ENCODE measurements around the gene PXDN.

Gene PXDN, protein sequence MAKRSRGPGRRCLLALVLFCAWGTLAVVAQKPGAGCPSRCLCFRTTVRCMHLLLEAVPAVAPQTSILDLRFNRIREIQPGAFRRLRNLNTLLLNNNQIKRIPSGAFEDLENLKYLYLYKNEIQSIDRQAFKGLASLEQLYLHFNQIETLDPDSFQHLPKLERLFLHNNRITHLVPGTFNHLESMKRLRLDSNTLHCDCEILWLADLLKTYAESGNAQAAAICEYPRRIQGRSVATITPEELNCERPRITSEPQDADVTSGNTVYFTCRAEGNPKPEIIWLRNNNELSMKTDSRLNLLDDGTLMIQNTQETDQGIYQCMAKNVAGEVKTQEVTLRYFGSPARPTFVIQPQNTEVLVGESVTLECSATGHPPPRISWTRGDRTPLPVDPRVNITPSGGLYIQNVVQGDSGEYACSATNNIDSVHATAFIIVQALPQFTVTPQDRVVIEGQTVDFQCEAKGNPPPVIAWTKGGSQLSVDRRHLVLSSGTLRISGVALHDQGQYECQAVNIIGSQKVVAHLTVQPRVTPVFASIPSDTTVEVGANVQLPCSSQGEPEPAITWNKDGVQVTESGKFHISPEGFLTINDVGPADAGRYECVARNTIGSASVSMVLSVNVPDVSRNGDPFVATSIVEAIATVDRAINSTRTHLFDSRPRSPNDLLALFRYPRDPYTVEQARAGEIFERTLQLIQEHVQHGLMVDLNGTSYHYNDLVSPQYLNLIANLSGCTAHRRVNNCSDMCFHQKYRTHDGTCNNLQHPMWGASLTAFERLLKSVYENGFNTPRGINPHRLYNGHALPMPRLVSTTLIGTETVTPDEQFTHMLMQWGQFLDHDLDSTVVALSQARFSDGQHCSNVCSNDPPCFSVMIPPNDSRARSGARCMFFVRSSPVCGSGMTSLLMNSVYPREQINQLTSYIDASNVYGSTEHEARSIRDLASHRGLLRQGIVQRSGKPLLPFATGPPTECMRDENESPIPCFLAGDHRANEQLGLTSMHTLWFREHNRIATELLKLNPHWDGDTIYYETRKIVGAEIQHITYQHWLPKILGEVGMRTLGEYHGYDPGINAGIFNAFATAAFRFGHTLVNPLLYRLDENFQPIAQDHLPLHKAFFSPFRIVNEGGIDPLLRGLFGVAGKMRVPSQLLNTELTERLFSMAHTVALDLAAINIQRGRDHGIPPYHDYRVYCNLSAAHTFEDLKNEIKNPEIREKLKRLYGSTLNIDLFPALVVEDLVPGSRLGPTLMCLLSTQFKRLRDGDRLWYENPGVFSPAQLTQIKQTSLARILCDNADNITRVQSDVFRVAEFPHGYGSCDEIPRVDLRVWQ (N-terminal part only)

GRCh38 chr2:1744446-1745170, at the start of gene PXDN:
Gene PXDN, minus strand, starts transcription at chr2:1744515. Its CDS starts 60 bp downstream, at chr2:1744455.
- TF ChIP-seq FOXP2 (optimal IDR thresholded peaks at IDR 0.05; ENCODE audit: control extremely low read depth, extremely low read length, insufficient read depth) (no peak), POLR2AphosphoS5 (IDR thresholded peaks at IDR 0.05; ENCODE audit: borderline replicate concordance, low read depth, low read length) (peak; percentile 81)
- Histone ChIP-seq H3K27ac (peak within 1 kb of the TSS; percentile 88), H3K36me3 (ENCODE audit: insufficient read depth, low read length) (peaks cover 17% of the 10 kb centered on the region), H3K9ac (ENCODE audit: insufficient read length) (peak within 1 kb of the TSS; percentile 86), H3K4me3 (peak within 1 kb of the TSS; percentile 90), H3K9me3 (ENCODE audit: low read depth, low read length) (no peaks in the 10 kb centered on the region)
- DNase-seq (ENCODE audit: low read depth, low spot score) = no peak

DNA sequence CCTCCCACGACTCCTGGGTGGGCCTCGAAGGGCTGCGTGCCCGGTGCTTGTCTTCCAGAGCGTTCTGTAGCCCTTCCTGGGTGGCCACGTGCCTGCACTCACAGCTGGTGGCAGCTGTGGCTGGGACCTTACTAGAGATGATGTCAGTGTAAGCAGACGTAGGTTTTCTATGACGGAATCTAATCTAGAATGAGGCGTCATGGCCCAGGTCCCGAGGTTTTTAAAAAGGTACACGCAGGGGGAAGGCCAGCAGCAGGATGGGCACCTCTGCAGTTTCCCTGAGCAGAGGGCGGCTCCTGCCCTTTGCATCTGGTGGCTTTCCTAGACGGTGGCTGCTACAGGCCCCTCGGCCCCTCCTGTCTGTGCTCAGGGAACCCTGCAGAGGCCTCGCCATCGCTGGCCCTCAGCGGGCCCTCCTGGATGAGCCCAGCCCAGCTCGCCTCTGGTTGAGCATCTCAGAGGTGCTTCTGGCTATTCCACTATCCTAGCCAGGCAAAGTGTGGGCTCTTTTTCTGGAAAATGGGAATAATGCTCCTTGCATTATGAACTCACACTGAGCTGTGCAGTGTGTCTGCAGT, 49.6 kb upstream of the PXDN start:
- Histone ChIP-seq H3K9me3 (ENCODE audit: low read depth, low read length) (peaks cover 5% of the 10 kb centered on the region; the same call in 1 of the 2 replicates), H3K27ac (no peak overlapping the region), H3K36me3 (ENCODE audit: insufficient read depth, low read length) (no peaks in the 10 kb centered on the region), H3K4me3 (no peak overlapping the region), H3K9ac (ENCODE audit: insufficient read length) (no peak overlapping the region)
- TF ChIP-seq POLR2AphosphoS5 (IDR thresholded peaks at IDR 0.05; ENCODE audit: borderline replicate concordance, low read depth, low read length) (no peak), FOXP2 (optimal IDR thresholded peaks at IDR 0.05; ENCODE audit: control extremely low read depth, extremely low read length, insufficient read depth) (no peak), EZH2 (IDR thresholded peaks at IDR 0.05) (no peak)
- no peak for DNase-seq (ENCODE audit: low read depth, low spot score)

DNA sequence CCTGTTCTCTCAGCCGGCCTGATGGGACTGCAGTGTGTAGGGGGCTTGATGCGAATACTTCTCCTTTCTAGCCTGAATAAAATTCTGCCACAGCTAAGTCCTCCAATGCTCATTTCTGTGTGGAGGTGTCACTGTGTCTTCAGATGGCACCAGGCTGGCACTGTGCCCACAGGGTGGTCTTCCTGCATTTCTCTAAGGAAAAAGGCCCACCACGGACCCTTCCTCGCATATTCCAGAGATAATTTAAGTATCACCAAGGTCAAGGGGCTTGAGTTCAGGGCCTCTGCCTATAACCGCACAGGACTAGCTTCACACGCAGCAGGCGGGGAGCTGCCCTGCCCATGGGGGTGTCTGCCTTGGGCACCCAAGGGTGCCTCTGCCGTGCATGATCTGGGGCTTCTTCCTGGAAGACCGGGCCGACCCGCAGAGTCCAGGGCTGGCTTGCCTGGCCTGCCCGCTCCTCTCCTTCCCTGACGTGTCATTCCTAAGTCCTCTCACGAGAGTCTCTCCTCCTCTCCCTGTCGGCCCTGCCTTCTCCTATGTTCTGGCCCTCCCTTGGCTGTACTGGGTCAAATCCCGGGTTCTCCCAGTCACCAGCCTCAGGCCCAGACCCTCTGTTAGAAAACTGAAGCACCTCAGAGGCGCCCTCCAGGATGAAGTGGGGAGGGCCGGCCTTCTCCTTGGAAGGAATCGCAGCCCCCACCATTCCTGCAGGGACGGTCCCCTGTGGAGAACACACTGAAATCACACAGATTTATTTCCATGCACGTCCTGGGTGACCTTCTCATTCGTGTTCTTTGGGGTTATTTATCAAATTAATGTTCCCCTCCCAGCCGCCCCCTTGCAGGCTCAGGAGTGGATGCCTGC, 48.9 kb upstream of the PXDN start:
- no peak overlapping the region for H3K4me3 ChIP-seq
- no peak for DNase-seq (ENCODE audit: low read depth, low spot score)
- peaks cover 5% of the 10 kb centered on the region; the same call in 1 of the 2 replicates for H3K9me3 ChIP-seq (ENCODE audit: low read depth, low read length)
- no peaks in the 10 kb centered on the region for H3K36me3 ChIP-seq (ENCODE audit: insufficient read depth, low read length)
- no peak overlapping the region for H3K27ac ChIP-seq
- no peak for TF ChIP-seq EZH2 (IDR thresholded peaks at IDR 0.05)
- no peak for TF ChIP-seq POLR2AphosphoS5 (IDR thresholded peaks at IDR 0.05; ENCODE audit: borderline replicate concordance, low read depth, low read length)
- no peak for TF ChIP-seq FOXP2 (optimal IDR thresholded peaks at IDR 0.05; ENCODE audit: control extremely low read depth, extremely low read length, insufficient read depth)
- no peak overlapping the region for H3K9ac ChIP-seq (ENCODE audit: insufficient read length)

DNA sequence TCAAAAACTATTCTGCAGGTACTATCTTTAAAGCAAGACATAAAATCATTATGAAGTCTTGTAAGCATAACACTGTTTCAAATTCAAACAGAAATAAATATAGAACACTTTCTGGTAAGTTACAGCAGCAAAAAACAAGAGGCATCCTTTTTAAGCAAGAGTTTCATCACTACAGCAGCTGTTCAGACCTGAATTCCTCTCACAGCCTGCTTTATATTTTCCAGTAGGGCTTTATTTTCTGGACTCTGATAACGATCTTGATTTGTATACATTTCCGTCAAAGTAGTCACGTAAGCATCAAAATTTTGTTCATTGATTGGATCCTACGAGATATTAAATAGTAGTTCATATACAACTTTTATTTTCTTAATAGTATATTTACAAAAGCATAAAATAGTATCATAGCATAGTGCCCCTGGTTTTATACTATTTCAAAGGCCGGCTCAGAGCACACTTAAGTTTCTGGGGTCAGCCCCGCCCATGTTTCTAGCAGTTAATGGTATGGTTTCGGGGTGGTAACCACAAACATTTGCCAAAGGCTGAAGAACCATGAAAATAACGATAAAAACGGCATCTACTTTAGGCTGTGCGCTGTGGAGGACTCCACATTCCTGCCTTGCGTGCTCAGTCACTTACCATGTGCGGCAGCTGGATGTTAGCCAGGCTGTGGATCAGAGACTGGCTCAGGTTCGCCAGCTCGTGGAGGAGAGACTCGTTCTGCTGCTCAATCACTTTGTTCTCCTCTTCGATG, 47.5 kb upstream of the PXDN start:
- Histone ChIP-seq H3K9ac (ENCODE audit: insufficient read length) (peak overlapping the region; percentile 42), H3K27ac (peak overlapping the region; percentile 83), H3K9me3 (ENCODE audit: low read depth, low read length) (peaks cover 5% of the 10 kb centered on the region; the same call in 1 of the 2 replicates), H3K36me3 (ENCODE audit: insufficient read depth, low read length) (no peaks in the 10 kb centered on the region), H3K4me3 (peak overlapping the region; percentile 66)
- TF ChIP-seq EZH2 (IDR thresholded peaks at IDR 0.05) = no peak
- no peak for TF ChIP-seq POLR2AphosphoS5 (IDR thresholded peaks at IDR 0.05; ENCODE audit: borderline replicate concordance, low read depth, low read length)
- TF ChIP-seq FOXP2 (optimal IDR thresholded peaks at IDR 0.05; ENCODE audit: control extremely low read depth, extremely low read length, insufficient read depth) = no peak
- DNase-seq (ENCODE audit: low read depth, low spot score) = no peak

- Histone ChIP-seq H3K9me3 (ENCODE audit: low read depth, low read length) (peaks cover 5% of the 10 kb centered on the region; the same call in 1 of the 2 replicates), H3K4me3 (peak overlapping the region; percentile 66), H3K27ac (peak overlapping the region; percentile 83), H3K36me3 (ENCODE audit: insufficient read depth, low read length) (no peaks in the 10 kb centered on the region), H3K9ac (ENCODE audit: insufficient read length) (peak overlapping the region; percentile 7)
- TF ChIP-seq FOXP2 (optimal IDR thresholded peaks at IDR 0.05; ENCODE audit: control extremely low read depth, extremely low read length, insufficient read depth) (no peak), EZH2 (IDR thresholded peaks at IDR 0.05) (no peak), POLR2AphosphoS5 (IDR thresholded peaks at IDR 0.05; ENCODE audit: borderline replicate concordance, low read depth, low read length) (no peak)
- no peak for DNase-seq (ENCODE audit: low read depth, low spot score)
Observed at GRCh38 chr2:1791006-1791605, 46.8 kb upstream of the PXDN start.

DNA sequence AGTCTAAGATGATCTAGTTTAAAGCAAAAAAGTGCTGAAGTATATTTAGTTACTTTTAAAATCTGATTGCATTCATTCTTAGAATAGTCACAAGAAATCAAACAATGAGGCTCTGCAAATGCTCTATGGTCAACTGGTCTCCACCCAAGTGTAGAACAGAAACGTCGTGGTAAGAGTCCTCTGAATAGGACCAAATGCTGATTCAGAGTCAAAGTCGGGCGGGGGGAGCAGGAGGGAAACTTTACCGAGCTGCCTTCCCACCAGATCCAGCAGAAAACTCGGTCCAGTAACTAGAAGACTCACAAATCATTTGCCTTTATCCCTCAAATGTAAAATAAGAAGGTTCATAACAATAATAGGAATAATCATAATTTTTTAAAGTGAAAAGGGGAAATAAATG, 46.2 kb upstream of the PXDN start:
- Histone ChIP-seq H3K27ac (peak overlapping the region; percentile 83), H3K36me3 (ENCODE audit: insufficient read depth, low read length) (no peaks in the 10 kb centered on the region), H3K4me3 (no peak overlapping the region), H3K9ac (ENCODE audit: insufficient read length) (peak overlapping the region; percentile 7), H3K9me3 (ENCODE audit: low read depth, low read length) (peaks cover 5% of the 10 kb centered on the region; the same call in 1 of the 2 replicates)
- no peak for DNase-seq (ENCODE audit: low read depth, low spot score)
- no peak for TF ChIP-seq FOXP2 (optimal IDR thresholded peaks at IDR 0.05; ENCODE audit: control extremely low read depth, extremely low read length, insufficient read depth)
- TF ChIP-seq EZH2 (IDR thresholded peaks at IDR 0.05) = no peak
- no peak for TF ChIP-seq POLR2AphosphoS5 (IDR thresholded peaks at IDR 0.05; ENCODE audit: borderline replicate concordance, low read depth, low read length)
